ENCODE data around the gene ANKMY1. TPM values are rescaled to one million over a fixed set of nuclear protein-coding genes. Genes with fewer than 3 reads are reported as not detected.

Gene ANKMY1
- total and polyA plus RNA-seq, 2 of the 13 experiments (the other 11 are each of a cell fraction or from before 2014, with no cell fraction given) = 11.7 to 18.8 TPM

GRCh38 chr2:240567872-240568677 is 10.3 kb upstream of the ANKMY1 start, which contains the start of gene RNPEPL1 (continued):
- peak; percentile 79 for TF ChIP-seq ZNF687 (CRISPR knock-in tag; IDR thresholded peaks at IDR 0.05)
- TF ChIP-seq MED1 (CRISPR knock-in tag; IDR thresholded peaks at IDR 0.05) = no peak
- TF ChIP-seq MBNL3 (CRISPR knock-in tag; conservative IDR thresholded peaks at IDR 0.05) = no peak
- 0 out of 2 replicates have a peak, but pooled peaks have one; percentile 5 for TF ChIP-seq HMG20A (CRISPR knock-in tag; IDR thresholded peaks at IDR 0.05; ENCODE audit: borderline replicate concordance)
- no peak for TF ChIP-seq NFATC3 (CRISPR knock-in tag; IDR thresholded peaks at IDR 0.05)
- peak; percentile 45; the same call in 1 of the 2 replicates for TF ChIP-seq ZNF333 (CRISPR knock-in tag; IDR thresholded peaks at IDR 0.05; ENCODE audit: borderline replicate concordance)
- TF ChIP-seq ZBTB2 (CRISPR knock-in tag; IDR thresholded peaks at IDR 0.05; ENCODE audit: low read depth) = peak; percentile 38; the same call in 1 of the 2 replicates
- peak; percentile 25; the same call in 1 of the 2 replicates for TF ChIP-seq ZNF777 (CRISPR knock-in tag; IDR thresholded peaks at IDR 0.05)
- TF ChIP-seq PHF8 (CRISPR knock-in tag; IDR thresholded peaks at IDR 0.05) = peak; percentile 49; the same call in 1 of the 2 replicates
- TF ChIP-seq MXD4 (CRISPR knock-in tag; IDR thresholded peaks at IDR 0.05) = peak; percentile 58
- peak; percentile 45; the same call in 1 of the 2 replicates for TF ChIP-seq GATAD1 (CRISPR knock-in tag; IDR thresholded peaks at IDR 0.05)
- no peak for TF ChIP-seq GFI1 (CRISPR knock-in tag; IDR thresholded peaks at IDR 0.05; ENCODE audit: borderline replicate concordance)
- no peak for TF ChIP-seq IKZF1 (IDR thresholded peaks at IDR 0.05)
- 0 out of 2 replicates have a peak, but pooled peaks have one; percentile 37 for TF ChIP-seq ARHGAP35 (CRISPR knock-in tag; IDR thresholded peaks at IDR 0.05; ENCODE audit: borderline replicate concordance)
- no peak for TF ChIP-seq CENPX (CRISPR knock-in tag; IDR thresholded peaks at IDR 0.05)
- no peak for TF ChIP-seq PBX2 (CRISPR knock-in tag; IDR thresholded peaks at IDR 0.05)
- no peak for TF ChIP-seq CHCHD3 (CRISPR knock-in tag; IDR thresholded peaks at IDR 0.05)
- 0 out of 2 replicates have a peak, but pooled peaks have one; percentile 78 for TF ChIP-seq ZNF83 (CRISPR knock-in tag; IDR thresholded peaks at IDR 0.05; ENCODE audit: borderline replicate concordance)
- TF ChIP-seq ATAD3A (CRISPR knock-in tag; IDR thresholded peaks at IDR 0.05) = peak; percentile 7; the same call in 1 of the 2 replicates
- 0 out of 2 replicates have a peak, but pooled peaks have one; percentile 41 for TF ChIP-seq ZNF235 (CRISPR knock-in tag; IDR thresholded peaks at IDR 0.05; ENCODE audit: borderline replicate concordance)
- TF ChIP-seq NONO (IDR thresholded peaks at IDR 0.05) = no peak
- TF ChIP-seq NONO (CRISPR knock-in tag; conservative IDR thresholded peaks at IDR 0.05) = no peak
- no peak for TF ChIP-seq ZKSCAN8 (CRISPR knock-in tag; IDR thresholded peaks at IDR 0.05; ENCODE audit: borderline replicate concordance)
- peak; percentile 66; the same call in 1 of the 2 replicates for TF ChIP-seq KDM2A (CRISPR knock-in tag; IDR thresholded peaks at IDR 0.05; ENCODE audit: borderline replicate concordance, low read depth)

Measured in HepG2 (cell line).